ENCODE measurements around the gene FAM76B.
A peak's percentile ranks its signal among the peaks of the same experiment; 100 is the strongest.
"Not testable (repeated sequence)": the region's sequence is repeated elsewhere in the genome, so short reads cannot be mapped to it uniquely, and the experiment has no call there.

The FAM76B gene

GRCh38 chr11:95789506-95790122 is at the start of gene FAM76B:
Gene FAM76B (minus strand): TSS chr11:95789782. CDS start chr11:95789478, 304 bp downstream.
- DNase-seq (ENCODE audit: low read depth in 2 of 2) = peak; percentile 86 to 93

GRCh38 chr11:95835768-95836488 is 46.3 kb upstream of the FAM76B start:
- DNase-seq (ENCODE audit: low read depth in 2 of 2) = peak; percentile 16 to 27

GRCh38 chr11:95835351-95835750 is 45.8 kb upstream of the FAM76B start:
- DNase-seq (ENCODE audit: low read depth in 2 of 2) = no peak

- DNase-seq (ENCODE audit: low read depth in 2 of 2) = no peak
Observed at GRCh38 chr11:95833378-95833777, 43.8 kb upstream of the FAM76B start.

- no peak for DNase-seq (ENCODE audit: low read depth in 2 of 2)
Observed at GRCh38 chr11:95832763-95833162, 43.2 kb upstream of the FAM76B start.

GRCh38 chr11:95831198-95831883 is 41.8 kb upstream of the FAM76B start:
- no peak for DNase-seq (ENCODE audit: low read depth in 2 of 2)

- DNase-seq (ENCODE audit: low read depth in 2 of 2) = no peak
Observed at GRCh38 chr11:95829580-95830259, 40.1 kb upstream of the FAM76B start.

- no peak for DNase-seq (ENCODE audit: low read depth in 2 of 2)
Observed at GRCh38 chr11:95827696-95828095, 38.1 kb upstream of the FAM76B start.

GRCh38 chr11:95821640-95822039 is 32.1 kb upstream of the FAM76B start:
- no peak for DNase-seq (ENCODE audit: low read depth in 2 of 2)

GRCh38 chr11:95816037-95816436 is 26.5 kb upstream of the FAM76B start:
- DNase-seq (ENCODE audit: low read depth in 2 of 2) = no peak

GRCh38 chr11:95811052-95811451 is 21.5 kb upstream of the FAM76B start:
- DNase-seq (ENCODE audit: low read depth in 2 of 2) = not testable (repeated sequence)

GRCh38 chr11:95806464-95806863 is 16.9 kb upstream of the FAM76B start:
- not testable (repeated sequence) for DNase-seq (ENCODE audit: low read depth in 2 of 2)

GRCh38 chr11:95805869-95806268 is 16.3 kb upstream of the FAM76B start:
- no peak for DNase-seq (ENCODE audit: low read depth in 2 of 2)

- DNase-seq (ENCODE audit: low read depth in 2 of 2) = no peak
Observed at GRCh38 chr11:95803973-95804372, 14.4 kb upstream of the FAM76B start.

- no peak for DNase-seq (ENCODE audit: low read depth in 2 of 2)
Observed at GRCh38 chr11:95802806-95803205, 13.2 kb upstream of the FAM76B start.

- DNase-seq (ENCODE audit: low read depth in 2 of 2) = no peak
Observed at GRCh38 chr11:95800438-95800837, 10.9 kb upstream of the FAM76B start.

- DNase-seq (ENCODE audit: low read depth in 2 of 2) = no peak
Observed at GRCh38 chr11:95799546-95799945, 10.0 kb upstream of the FAM76B start.

- no peak for DNase-seq (ENCODE audit: low read depth in 2 of 2)
Observed at GRCh38 chr11:95796501-95796900, 6.9 kb upstream of the FAM76B start.

- DNase-seq (ENCODE audit: low read depth in 2 of 2) = no peak
Observed at GRCh38 chr11:95795627-95796295, 6.2 kb upstream of the FAM76B start.

GRCh38 chr11:95794086-95794485 is 4.5 kb upstream of the FAM76B start:
- DNase-seq (ENCODE audit: low read depth in 2 of 2) = no peak

- DNase-seq (ENCODE audit: low read depth in 2 of 2) = no peak
Observed at GRCh38 chr11:95793116-95793515, 3.5 kb upstream of the FAM76B start.

- no peak for DNase-seq (ENCODE audit: low read depth in 2 of 2)
Observed at GRCh38 chr11:95792700-95793099, 3.1 kb upstream of the FAM76B start.

All from stimulated activated CD4-positive, alpha-beta T cell treated with anti-CD3 and anti-CD28 coated beads, Interleukin-4, amount 100 ng/mL, for 48 hours (primary cell).